HL-60/S4 (cell line): ENCODE results near the gene EDA.

ENCODE experiments used
- in situ Hi-C: fragments of 300-500 bp; cut with MboI; formaldehyde crosslinking; loops from 2 replicates; pipeline ENCODE4 v1.14.3; 2022; ENCODE audit warnings: low sequenced_read_pairs

Gene EDA

DNA sequence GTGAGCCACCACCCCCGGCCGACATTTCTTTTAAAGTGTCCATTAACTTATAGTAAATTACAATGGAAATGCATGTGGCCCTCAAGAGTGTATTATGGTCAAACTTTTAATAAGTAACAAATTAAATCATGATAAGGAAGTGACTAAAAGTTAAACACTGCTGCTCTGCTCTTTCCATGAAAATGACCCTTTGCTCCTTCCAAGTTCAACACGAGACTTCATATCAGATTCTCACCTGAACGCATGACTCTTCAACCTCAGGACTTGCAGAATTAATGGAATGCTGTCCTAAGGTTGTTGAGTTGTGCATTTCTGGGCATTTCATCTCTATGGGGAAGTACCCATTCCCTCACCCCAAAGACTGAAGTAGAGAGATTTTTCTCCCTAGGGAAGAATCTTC, 406.7 kb downstream of the EDA start:
- in situ Hi-C loops: no loop called here

DNA sequence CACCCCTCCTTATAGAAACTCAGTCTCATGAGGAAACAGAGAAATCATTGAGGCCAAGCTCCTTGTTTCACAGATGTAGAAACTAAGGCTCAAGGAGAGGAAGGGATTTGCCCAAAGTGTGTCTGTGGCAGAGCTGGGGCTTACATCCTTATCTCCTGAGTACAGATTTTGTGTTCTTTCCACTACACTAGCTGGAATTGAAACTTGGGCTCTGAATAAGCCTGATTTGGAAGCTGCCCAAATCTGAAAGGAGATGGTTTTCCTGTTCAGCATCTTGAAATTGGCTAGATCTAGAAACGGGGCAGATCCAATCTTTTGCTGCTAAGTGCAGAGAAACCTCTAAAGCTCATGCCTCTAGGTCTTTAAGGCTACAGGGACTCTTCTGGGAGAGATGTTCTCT, 409.6 kb downstream of the EDA start:
- in situ Hi-C loops: loop anchor here (25.0 kb wide), 1 partner anchor 488 kb away; no protein-coding TSS in a partner anchor

DNA sequence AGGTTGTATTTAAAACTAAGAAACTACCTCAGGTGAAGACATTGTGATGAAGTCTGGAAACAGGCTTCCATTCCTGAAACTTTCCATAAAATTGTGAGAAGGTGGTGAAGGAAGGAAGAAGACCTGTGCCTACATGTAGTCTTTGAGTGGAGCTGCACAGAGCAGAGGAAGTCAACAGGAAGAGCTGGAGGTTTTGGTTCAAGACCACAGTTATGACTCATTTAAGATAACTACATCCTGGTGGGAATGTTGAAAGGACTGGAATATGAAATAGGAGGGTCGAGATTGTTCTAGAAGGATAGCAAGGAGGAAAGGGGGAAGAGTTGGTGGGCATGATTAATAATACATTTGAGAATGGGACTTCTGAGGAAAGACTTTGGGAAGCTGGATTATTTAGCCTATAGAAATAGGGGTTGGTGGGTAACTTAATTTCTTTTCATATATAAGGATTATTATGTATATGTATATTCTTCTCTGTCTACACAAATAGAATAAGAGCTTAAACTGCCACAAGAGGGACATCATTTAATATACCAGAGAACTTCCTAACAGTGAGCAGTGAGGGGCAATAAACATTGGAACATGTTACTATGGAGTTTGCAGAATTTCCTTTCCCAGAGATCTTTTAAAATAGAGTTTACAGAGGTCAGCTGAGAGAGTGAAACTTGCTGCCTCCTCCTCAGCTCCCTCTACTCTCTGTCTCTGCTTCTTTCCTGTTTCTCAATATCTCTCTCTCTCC, 410.4 kb downstream of the EDA start:
- in situ Hi-C loops: loop anchor here (25.0 kb wide), 1 partner anchor 489 kb away; no protein-coding TSS in a partner anchor

DNA sequence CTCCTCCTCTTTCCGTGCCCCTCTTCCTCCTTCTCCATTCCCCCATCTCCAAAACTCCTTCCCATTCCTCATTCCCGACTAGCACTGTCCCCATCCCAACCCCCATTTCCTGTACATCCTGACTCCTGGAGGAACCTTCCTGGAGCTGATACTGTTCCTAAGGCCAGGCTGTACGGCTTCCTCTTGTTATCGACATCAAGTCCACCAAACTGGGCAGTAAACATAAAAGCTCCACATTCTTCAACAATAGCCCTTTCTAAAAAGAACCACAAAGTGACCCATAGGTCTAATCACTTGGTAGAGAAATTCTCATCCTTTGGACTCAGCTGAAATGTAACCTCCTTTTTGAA, 410.9 kb downstream of the EDA start:
- in situ Hi-C loops: loop anchor here (25.0 kb wide), 1 partner anchor 490 kb away; no protein-coding TSS in a partner anchor

DNA sequence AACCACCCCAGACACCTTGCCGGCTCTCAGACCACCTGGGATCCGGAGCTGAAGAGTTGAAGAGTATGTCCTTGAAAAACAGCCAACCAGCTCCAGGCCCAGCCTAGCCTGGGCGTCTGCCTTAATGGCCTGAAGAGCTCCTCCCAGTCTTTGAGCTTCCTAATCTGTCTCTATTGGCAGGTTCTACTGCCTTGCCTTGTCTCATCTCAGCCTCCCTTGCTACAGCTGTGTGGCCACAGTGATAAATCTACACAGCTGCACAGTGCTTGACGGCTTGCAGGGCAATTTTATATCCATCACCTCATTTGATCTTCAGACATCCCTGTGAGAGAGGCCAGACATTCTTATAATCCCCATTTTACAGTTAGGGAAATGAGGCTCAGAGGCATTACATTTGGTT, 413.9 kb downstream of the EDA start:
- in situ Hi-C loops: loop anchor here (25.0 kb wide), 1 partner anchor 493 kb away; no protein-coding TSS in a partner anchor

DNA sequence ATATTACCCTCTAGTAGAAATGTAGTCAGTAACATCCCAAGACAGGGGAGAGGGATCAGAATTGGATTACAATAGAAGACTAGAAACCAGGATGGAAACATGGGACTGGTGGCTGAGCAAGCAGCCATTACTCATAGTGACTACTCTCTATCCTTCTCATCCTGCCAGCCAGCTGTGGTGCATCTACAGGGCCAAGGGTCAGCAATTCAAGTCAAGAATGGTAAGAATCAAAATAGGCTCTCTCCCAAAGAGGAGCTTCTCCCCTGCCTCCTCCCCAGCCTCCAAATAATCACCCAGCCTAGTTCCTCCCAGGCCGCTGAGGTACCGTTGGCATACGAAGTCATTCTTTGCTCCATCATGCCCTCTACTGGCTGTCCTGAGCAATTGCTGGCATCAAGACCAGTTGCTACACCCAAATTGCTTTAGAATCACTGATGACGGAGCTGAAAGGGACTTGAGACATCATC, 414.4 kb downstream of the EDA start:
- in situ Hi-C loops: loop anchor here (25.0 kb wide), 1 partner anchor 493 kb away; no protein-coding TSS in a partner anchor

DNA sequence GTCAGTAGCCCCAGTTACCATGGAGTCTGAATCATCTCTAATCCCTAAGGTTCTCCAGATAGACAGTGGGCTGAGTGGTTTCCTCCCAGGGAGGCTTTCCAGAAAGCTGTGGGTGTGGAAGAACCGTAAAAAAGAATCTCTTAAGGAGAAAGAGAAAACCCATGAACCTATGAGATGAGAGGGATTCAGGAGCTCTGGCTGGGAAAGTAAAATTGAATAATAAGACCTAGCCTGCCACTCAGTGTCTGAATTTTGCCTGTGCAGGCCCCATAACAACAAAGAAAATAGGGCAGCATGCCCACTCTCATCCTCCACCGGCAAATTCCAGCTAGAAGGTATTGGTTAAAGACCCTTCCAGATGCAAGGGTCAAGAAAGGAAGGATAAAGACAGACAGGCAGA, 416.9 kb downstream of the EDA start:
- in situ Hi-C loops: loop anchor here (25.0 kb wide), 1 partner anchor 495 kb away; no protein-coding TSS in a partner anchor

DNA sequence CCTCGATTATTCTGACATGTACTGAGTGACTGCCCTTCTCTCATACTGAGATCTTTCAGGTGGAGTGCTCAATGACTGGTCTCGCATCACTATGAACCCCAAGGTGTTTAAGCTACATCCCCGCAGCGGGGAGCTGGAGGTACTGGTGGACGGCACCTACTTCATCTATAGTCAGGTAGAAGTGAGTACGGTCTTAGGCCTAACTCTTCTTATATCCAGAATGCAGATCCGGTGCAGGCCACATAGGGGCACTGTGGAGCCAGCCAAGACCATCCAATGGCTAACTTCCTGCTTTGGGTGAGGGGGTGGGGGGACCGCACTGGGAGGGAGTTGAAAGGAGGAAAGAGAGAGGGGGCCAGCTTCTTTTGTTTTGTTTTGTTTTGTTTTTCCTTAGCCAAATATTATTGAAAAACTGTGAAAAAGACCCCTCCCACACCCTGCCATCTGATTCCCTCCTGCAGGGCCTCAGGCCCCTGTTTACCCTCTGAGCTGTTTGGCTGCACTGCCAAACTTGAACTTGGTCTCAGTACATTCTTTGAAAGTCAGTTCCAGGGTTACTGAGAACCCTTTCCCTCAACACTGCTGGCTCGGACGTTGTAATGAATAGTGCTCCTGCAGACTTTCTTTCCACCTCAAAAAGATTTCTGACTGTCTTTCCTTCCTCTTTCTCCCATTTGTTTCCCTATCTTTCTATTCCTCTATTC, 417.6 kb downstream of the EDA start:
- in situ Hi-C loops: loop anchor here (25.0 kb wide), 1 partner anchor 496 kb away; no protein-coding TSS in a partner anchor

DNA sequence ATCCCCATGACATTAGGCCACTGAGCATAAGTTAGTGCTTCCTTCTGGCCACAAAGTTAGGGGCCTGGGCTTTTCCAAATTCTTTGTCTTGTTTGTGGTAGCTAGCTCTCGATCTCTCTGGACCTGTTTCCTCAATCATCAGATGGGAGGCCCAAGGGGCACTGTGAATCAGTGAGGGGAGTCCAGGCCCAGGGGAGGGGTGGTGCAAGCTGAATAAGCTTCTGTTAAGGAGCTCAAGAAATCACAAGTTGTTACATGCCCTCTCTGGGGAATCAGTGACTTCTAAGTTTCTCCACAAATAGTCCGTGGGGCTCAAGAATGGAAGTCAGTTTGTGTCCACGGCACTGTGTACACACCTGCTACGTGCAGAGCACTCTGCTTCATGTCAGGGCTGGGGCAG, 418.7 kb downstream of the EDA start:
- in situ Hi-C loops: loop anchor here (25.0 kb wide), 1 partner anchor 497 kb away; no protein-coding TSS in a partner anchor

DNA sequence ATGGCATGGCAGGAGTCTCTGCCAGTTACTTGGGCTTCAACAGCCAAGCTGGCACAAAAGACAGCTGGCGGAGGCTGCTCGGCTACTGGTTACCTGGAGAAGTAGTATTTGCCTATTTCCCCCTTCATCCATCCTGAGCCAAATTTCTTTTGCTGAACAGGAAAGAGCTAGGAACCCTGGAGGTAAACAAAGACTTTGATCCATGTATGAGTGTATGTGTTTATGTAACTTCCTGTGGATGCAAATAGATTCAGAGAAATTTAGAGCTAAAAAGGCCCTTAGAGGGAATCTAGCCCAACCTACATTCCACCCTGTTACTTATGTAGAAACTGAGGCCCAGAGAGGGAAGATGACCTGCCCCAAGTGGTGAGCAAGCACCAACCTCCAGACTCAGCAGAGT, 422.6 kb downstream of the EDA start:
- in situ Hi-C loops: loop anchor here (25.0 kb wide), 1 partner anchor 501 kb away; no protein-coding TSS in a partner anchor

DNA sequence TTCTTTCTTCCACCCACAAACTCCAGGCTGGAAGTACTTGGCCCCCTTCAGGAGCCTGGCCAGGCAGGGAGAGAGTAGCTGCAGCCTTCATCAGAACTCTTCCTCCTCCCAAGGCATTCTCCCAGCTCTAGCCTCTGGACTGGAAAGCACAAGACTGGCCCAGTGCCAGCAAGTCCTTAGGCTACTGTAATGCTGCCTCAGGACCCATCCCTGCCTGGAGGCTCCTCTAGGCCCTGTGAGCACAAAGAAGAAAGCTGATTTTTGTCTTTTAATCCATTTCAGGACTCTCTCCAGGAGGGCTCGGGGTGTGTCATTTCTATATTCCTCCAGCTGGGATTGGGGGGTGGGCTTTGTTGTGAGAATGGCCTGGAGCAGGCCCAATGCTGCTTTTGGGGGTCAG, 423.0 kb downstream of the EDA start:
- in situ Hi-C loops: loop anchor here (25.0 kb wide), 1 partner anchor 502 kb away; no protein-coding TSS in a partner anchor

DNA sequence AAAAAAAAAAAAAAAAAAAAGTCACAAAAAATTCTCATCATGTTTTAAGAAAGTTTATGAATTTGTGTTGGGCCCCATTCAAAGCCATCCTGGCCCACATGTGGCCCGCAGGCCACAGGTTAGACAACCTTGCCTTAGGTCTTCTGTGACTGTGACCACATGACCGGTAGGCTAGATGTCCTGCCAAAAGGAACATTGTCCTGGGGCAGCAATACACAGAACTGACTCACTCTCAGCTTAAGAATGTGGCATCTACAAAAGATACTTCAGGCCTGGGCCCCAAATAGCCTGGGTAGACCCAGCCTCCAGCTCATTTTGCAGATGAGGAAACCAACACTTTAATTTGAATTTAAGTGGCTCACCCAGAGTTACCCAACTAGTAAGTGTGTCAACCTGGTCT, 423.8 kb downstream of the EDA start:
- in situ Hi-C loops: loop anchor here (25.0 kb wide), 1 partner anchor 502 kb away; no protein-coding TSS in a partner anchor

DNA sequence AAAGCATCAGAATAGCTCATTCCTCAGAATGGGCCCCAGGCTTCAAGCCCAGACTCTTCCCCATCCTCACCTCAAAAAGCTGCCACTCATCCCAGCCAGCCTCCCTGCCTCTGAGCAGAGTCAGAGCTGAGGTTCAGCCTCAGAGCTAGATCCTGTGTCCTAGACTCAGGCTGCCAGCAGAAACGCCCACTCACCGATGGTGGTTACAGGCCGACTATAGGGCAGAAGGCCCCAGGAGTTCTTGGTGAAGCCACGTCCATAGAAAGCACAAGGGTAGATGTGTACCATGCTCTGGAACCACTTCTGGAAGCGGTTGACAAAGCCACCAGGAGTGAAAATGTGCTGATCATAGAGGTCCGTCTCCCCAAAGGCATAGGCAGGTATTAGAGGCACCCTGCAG, 426.1 kb downstream of the EDA start:
- in situ Hi-C loops: loop anchor here (25.0 kb wide), 1 partner anchor 505 kb away; no protein-coding TSS in a partner anchor

DNA sequence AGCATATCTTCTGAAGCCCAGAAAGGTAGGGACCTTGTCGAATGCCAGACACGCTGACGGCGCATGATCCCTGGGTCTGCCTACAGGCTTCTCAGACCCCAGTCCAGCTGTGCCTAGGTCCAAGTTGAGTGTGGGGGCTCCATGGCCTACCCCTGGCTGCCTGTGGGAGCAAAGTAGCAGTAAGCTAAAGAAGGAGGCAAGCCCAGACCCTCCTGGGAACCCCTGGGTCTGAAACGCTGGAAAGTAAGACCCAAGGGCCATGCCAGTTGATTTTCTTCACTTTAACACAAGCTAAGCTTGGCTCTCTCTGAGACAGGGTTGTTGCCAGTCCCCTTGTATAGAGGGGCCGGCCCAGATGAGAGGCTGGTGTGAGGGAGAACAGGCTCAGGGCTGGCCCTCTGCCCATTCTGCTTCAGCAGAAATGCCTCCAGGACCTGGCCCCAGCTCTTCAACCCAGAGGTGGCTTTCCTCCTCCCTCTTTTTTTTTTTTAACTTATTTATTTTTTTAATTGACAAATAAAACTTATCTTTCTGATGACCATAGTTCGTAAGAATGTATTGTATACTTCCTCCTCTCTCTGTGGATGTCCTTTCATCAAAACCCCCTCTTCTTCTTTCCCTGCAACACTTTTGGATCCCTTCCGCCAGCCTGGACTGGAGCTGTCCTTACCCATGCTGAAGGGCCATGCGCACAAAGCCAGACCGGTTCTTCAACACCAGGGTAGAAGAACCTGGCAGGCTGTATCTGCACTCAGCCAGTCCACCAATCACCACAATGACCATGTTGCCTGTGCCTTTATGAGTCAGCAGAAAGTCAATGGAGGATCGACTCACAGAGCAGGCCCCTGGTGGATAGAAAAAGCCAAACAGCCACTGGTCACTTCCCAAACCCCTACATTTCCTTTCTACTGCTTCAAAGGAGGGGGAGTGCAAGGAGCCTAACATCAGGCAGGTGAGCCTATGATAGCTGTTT, 426.8 kb downstream of the EDA start:
- in situ Hi-C loops: loop anchor here (25.0 kb wide), 1 partner anchor 505 kb away; no protein-coding TSS in a partner anchor

DNA sequence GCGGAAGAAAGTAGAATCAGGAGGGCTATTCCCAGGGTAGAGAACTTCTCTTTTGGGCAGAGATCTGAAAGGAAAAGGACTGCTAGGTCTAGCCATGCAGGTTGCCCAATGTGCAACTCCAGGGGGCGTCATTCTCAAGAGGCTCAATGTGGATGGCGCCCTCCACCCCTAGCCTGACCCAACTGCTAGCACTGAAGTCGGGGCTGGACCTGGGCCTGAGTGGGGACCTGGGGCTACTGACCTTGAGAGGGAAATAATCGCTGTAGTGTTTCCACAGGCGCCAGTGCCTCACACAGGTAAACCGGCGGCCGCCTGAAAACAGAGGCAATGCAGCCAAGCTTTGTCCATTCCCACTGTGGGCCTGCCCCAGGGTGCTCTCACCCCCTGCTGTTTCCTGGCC, 427.8 kb downstream of the EDA start:
- in situ Hi-C loops: loop anchor here (25.0 kb wide), 1 partner anchor 506 kb away; no protein-coding TSS in a partner anchor

DNA sequence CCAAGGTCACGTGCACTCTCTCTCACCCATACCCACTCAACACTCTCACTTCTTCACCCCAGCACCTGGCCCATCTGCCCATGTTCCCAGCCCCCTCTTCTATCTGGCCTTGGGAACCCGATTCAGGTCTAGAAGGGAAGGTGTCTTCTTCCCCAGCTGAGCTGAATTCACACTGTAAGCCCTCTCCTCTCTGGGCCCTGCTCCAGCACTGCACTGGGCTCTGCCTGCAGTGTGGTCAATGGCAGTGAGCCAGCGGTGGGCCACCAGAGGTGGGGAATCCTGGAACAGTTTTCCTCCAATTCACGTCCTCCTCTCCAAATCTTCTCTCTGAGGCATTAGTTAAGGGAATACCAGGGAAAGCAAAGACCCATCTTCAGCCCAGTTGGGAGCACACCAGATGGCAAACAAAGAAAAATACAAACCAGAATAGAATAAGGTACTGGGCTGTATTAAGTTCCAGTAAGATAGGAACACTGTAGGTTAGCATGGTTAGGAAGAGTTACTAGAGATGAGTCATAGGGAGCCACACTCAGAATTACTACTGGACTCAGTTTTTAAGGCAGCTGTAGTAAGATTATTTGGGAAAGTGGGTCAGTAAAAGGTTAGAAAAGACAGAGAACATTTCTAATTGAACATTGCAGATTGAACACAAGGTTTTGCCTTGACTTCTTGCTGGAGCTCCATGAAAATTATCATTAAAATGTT, 428.8 kb downstream of the EDA start:
- in situ Hi-C loops: loop anchor here (25.0 kb wide), 1 partner anchor 507 kb away; no protein-coding TSS in a partner anchor

DNA sequence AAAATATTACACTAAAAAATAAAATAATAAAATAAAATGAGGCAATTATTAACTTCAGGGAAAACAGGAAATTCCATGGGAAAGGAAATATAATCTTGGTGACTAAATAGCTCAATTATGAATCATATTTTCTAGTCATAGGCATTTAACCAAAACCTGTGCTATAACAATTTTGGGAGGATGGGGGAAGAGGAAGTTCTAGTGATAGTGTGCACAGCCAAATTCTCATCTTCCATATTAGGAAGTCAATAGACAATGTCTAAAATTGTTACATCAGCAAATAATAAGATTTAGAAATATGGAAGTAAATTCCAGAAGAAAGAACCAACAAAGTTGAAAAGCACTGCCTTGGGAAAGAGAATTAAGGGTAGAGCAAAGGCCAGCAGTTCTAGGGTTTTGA, 431.1 kb downstream of the EDA start:
- in situ Hi-C loops: loop anchor here (25.0 kb wide), 1 partner anchor 510 kb away; no protein-coding TSS in a partner anchor

DNA sequence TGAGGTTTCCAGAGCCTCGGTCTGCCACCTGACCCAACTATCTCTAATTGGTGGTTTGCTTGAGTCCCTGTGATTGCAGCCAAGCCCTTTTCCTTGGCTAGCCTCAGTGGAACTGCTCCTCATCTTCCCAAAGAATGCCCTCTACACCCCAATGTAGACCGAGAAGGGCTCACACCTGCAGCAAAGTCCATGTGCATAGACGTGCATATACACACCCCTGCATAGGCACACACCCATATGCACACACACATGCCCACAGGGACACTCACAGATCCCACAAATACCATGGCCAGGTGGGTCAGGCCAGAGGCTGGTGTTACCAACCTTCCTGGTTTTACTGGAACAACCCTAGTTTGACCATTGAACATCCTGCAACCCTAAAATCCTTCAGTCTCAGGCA, 433.5 kb downstream of the EDA start:
- in situ Hi-C loops: loop anchor here (25.0 kb wide), 1 partner anchor 512 kb away; no protein-coding TSS in a partner anchor

DNA sequence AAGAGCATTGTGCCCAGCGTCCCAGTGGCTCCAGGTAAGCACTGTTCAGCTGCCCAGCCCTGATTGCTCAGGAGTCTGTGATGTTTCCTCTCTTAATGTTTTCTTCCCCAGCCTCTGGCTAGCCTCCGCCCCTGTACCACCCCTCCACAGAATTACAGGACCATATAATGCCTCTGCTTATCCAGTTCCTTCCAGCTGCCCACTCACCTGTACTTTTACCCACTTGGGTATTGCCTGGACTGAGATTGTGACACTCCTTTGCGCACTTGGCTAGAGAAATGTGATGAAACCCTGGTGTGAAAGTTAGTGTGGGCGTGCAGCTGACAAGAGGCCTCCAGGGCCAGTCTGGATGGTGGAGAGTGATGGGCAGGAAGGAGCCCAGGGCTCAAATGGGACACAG, 434.0 kb downstream of the EDA start, which contains the start of gene AWAT2:
Gene AWAT2, minus strand, starts transcription at position 14 of the 400 bp plus-strand sequence. Its CDS starts 6 bp downstream, at position 8.
- in situ Hi-C loops: loop anchor here (25.0 kb wide), 1 partner anchor 513 kb away; no protein-coding TSS in a partner anchor
